NCI-H128 (cell line): ENCODE measurements around the gene USP24.
"Not testable (repeated sequence)": the region's sequence is repeated elsewhere in the genome, so short reads cannot be mapped to it uniquely, and the experiment has no call there.

Experiments used
- DNase-seq: peaks from one replicate; lab custom pipeline; 2025; ENCODE audit not compliant: unreplicated experiment; lab: John Stamatoyannopoulos, UW

Gene USP24

GRCh38 chr1:55230659-55231058 lies 15.5 kb upstream of the USP24 start:
- no peak for DNase-seq

GRCh38 chr1:55229726-55230125 lies 14.6 kb upstream of the USP24 start:
- not testable (repeated sequence) for DNase-seq

- DNase-seq, result no peak
Measured at GRCh38 chr1:55225228-55225627, 10.1 kb upstream of the USP24 start.

- DNase-seq, result no peak
Measured at GRCh38 chr1:55224729-55225128, 9.6 kb upstream of the USP24 start.

- DNase-seq, result no peak
Measured at GRCh38 chr1:55222152-55222551, 7.0 kb upstream of the USP24 start.

- DNase-seq, result no peak
Measured at GRCh38 chr1:55217226-55217986, 2.2 kb upstream of the USP24 start.

- DNase-seq, result no peak
Measured at GRCh38 chr1:55216096-55216495, 932 bp upstream of the USP24 start.

- DNase-seq, result no peak
Measured at GRCh38 chr1:55214934-55215193, 300 bp downstream of the USP24 start.

- no peak for DNase-seq
Measured at GRCh38 chr1:55214212-55214933, 791 bp downstream of the USP24 start.

- no peak for DNase-seq
Measured at GRCh38 chr1:55213885-55214211, 1.3 kb downstream of the USP24 start.

- DNase-seq, result no peak
Measured at GRCh38 chr1:55213151-55213884, 1.8 kb downstream of the USP24 start.

- no peak for DNase-seq
Measured at GRCh38 chr1:55212349-55213150, 2.6 kb downstream of the USP24 start.

GRCh38 chr1:55211863-55212262 lies 3.3 kb downstream of the USP24 start:
- DNase-seq, result no peak

GRCh38 chr1:55210990-55211801 lies 4.0 kb downstream of the USP24 start:
- no peak for DNase-seq

GRCh38 chr1:55209247-55209646 lies 5.9 kb downstream of the USP24 start:
- DNase-seq, result no peak

- no peak for DNase-seq
Measured at GRCh38 chr1:55206210-55206609, 9.0 kb downstream of the USP24 start.

- no peak for DNase-seq
Measured at GRCh38 chr1:55204997-55205396, 10.2 kb downstream of the USP24 start.

- no peak for DNase-seq
Measured at GRCh38 chr1:55203064-55203463, 12.1 kb downstream of the USP24 start.

- no peak for DNase-seq
Measured at GRCh38 chr1:55200667-55201066, 14.5 kb downstream of the USP24 start.

- not testable (repeated sequence) for DNase-seq
Measured at GRCh38 chr1:55199735-55200134, 15.4 kb downstream of the USP24 start.

- DNase-seq, result no peak
Measured at GRCh38 chr1:55198044-55198443, 17.1 kb downstream of the USP24 start.
